HG03108 (cell line): ENCODE measurements around the gene PSG6.
"Not testable (repeated sequence)": the region's sequence is repeated elsewhere in the genome, so short reads cannot be mapped to it uniquely, and the experiment has no call there.

ENCODE experiments used
- ATAC-seq: cut with Tn5 transposase; IDR thresholded peaks from one replicate; pipeline ENCODE4 v1.9.1; 2021; ENCODE audit warnings: moderate library complexity; ENCODE audit not compliant: unreplicated experiment

PSG6 gene

GRCh38 chr19:42856866-42857543 lies 60.7 kb downstream of the PSG6 start:
- not testable (repeated sequence) for ATAC-seq

GRCh38 chr19:42854745-42855144 lies 62.9 kb downstream of the PSG6 start:
- not testable (repeated sequence) for ATAC-seq

DNA sequence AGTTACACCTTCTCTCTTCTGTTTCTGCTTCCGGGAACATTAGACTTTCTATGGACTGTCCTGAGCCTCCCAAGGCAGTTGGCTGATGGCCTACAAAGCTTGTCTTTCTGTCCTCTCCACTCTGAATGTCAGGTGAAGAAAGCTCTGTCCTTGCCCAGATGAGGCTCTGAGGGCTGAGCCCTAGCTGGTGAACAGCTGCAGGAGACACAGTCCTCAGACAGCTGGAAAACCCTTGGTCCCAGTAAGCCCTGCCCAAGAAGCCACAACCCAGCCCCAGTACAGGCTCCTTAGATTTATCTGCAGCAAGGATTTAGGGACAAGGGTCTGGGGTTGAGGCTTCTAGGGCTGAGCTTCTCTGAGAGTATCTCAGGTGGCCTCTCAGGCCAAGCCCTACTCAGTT lies 64.5 kb downstream of the PSG6 start:
- not testable (repeated sequence) for ATAC-seq

DNA sequence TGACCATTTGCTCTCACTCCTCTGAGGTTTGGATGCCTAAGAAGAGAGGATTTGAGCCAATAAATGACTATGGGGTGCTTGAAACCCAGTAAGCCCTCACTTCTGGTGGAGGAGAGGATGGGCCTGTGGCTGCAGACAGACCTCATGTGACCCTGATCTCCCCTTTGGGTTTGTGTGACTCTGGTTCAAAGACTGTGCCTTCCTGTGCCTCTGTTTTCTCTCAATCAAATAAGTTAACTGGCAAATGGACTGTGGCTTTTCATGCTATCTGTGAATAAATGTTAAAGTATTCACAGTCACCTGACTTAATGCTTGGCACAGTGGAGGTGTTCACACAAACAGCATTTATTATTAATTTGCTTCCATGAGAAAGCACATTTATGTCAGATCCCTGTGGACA lies 64.9 kb downstream of the PSG6 start:
- ATAC-seq = not testable (repeated sequence)
